ENCODE results near the gene THSD4.

The THSD4 gene

GRCh38 chr15:71780115-71780976 lies 665.1 kb downstream of the THSD4 start:
- no peaks in the 10 kb centered on the region for H3K27me3 Mint-ChIP-seq
- H3K4me3 Mint-ChIP-seq: no peak overlapping the region
- peaks cover 7% of the 10 kb centered on the region for H3K4me1 Mint-ChIP-seq (ENCODE audit: low read depth)
- H3K36me3 Mint-ChIP-seq (ENCODE audit: low read depth): no peaks in the 10 kb centered on the region
- H3K27ac Mint-ChIP-seq: no peak overlapping the region
- H3K9me3 Mint-ChIP-seq: no peaks in the 10 kb centered on the region
- intact Hi-C loops (cut with micrococcal nuclease): no loop called here

- H3K36me3 Mint-ChIP-seq (ENCODE audit: low read depth): no peaks in the 10 kb centered on the region
- intact Hi-C loops (cut with micrococcal nuclease): no loop called here
- H3K27ac Mint-ChIP-seq: no peak overlapping the region
- H3K4me1 Mint-ChIP-seq (ENCODE audit: low read depth): peaks cover 7% of the 10 kb centered on the region
- no peaks in the 10 kb centered on the region for H3K27me3 Mint-ChIP-seq
- H3K4me3 Mint-ChIP-seq: no peak overlapping the region
- no peaks in the 10 kb centered on the region for H3K9me3 Mint-ChIP-seq
Measured at GRCh38 chr15:71781179-71781964, 666.1 kb downstream of the THSD4 start.

- Mint-ChIP-seq H3K36me3 (ENCODE audit: low read depth) (no peaks in the 10 kb centered on the region), H3K27me3 (no peaks in the 10 kb centered on the region), H3K27ac (no peak overlapping the region), H3K4me3 (no peak overlapping the region), H3K4me1 (ENCODE audit: low read depth) (peaks cover 7% of the 10 kb centered on the region), H3K9me3 (no peaks in the 10 kb centered on the region)
- intact Hi-C loops (cut with micrococcal nuclease): no loop called here
Measured at GRCh38 chr15:71781965-71782265, 666.6 kb downstream of the THSD4 start.

GRCh38 chr15:71782422-71783165 lies 667.3 kb downstream of the THSD4 start:
- no peaks in the 10 kb centered on the region for H3K9me3 Mint-ChIP-seq
- no peak overlapping the region for H3K4me3 Mint-ChIP-seq
- no peaks in the 10 kb centered on the region for H3K36me3 Mint-ChIP-seq (ENCODE audit: low read depth)
- peaks cover 7% of the 10 kb centered on the region for H3K4me1 Mint-ChIP-seq (ENCODE audit: low read depth)
- H3K27me3 Mint-ChIP-seq: no peaks in the 10 kb centered on the region
- intact Hi-C loops (cut with micrococcal nuclease): no loop called here
- no peak overlapping the region for H3K27ac Mint-ChIP-seq

- no peaks in the 10 kb centered on the region for H3K36me3 Mint-ChIP-seq (ENCODE audit: low read depth)
- intact Hi-C loops (cut with micrococcal nuclease): loop anchor here (2.0 kb wide), 1 partner anchor 372 kb away; no protein-coding TSS in a partner anchor
- H3K27ac Mint-ChIP-seq: no peak overlapping the region
- H3K9me3 Mint-ChIP-seq: no peaks in the 10 kb centered on the region
- H3K27me3 Mint-ChIP-seq: peaks cover 2% of the 10 kb centered on the region
- H3K4me3 Mint-ChIP-seq: no peak overlapping the region
- H3K4me1 Mint-ChIP-seq (ENCODE audit: low read depth): peaks cover 7% of the 10 kb centered on the region
Measured at GRCh38 chr15:71784719-71785118, 669.4 kb downstream of the THSD4 start.

GRCh38 chr15:71785996-71786395 lies 670.7 kb downstream of the THSD4 start:
- Mint-ChIP-seq H3K27me3 (peaks cover 2% of the 10 kb centered on the region), H3K9me3 (no peaks in the 10 kb centered on the region), H3K4me1 (ENCODE audit: low read depth) (no peaks in the 10 kb centered on the region), H3K4me3 (no peak overlapping the region), H3K27ac (no peak overlapping the region), H3K36me3 (ENCODE audit: low read depth) (no peaks in the 10 kb centered on the region)
- intact Hi-C loops (cut with micrococcal nuclease): loop anchor here (2.0 kb wide), 1 partner anchor 371 kb away; no protein-coding TSS in a partner anchor

GRCh38 chr15:71786673-71787072 lies 671.4 kb downstream of the THSD4 start:
- no peak overlapping the region for H3K4me3 Mint-ChIP-seq
- no peaks in the 10 kb centered on the region for H3K4me1 Mint-ChIP-seq (ENCODE audit: low read depth)
- peaks cover 3% of the 10 kb centered on the region for H3K27me3 Mint-ChIP-seq
- H3K27ac Mint-ChIP-seq: no peak overlapping the region
- intact Hi-C loops (cut with micrococcal nuclease): no loop called here
- H3K9me3 Mint-ChIP-seq: no peaks in the 10 kb centered on the region
- H3K36me3 Mint-ChIP-seq (ENCODE audit: low read depth): no peaks in the 10 kb centered on the region

GRCh38 chr15:71788646-71789579 lies 673.6 kb downstream of the THSD4 start:
- H3K27ac Mint-ChIP-seq: no peak overlapping the region
- no peak overlapping the region for H3K4me3 Mint-ChIP-seq
- no peaks in the 10 kb centered on the region for H3K36me3 Mint-ChIP-seq (ENCODE audit: low read depth)
- peaks cover 6% of the 10 kb centered on the region for H3K27me3 Mint-ChIP-seq
- no peaks in the 10 kb centered on the region for H3K4me1 Mint-ChIP-seq (ENCODE audit: low read depth)
- intact Hi-C loops (cut with micrococcal nuclease): no loop called here
- no peaks in the 10 kb centered on the region for H3K9me3 Mint-ChIP-seq

GRCh38 chr15:71789616-71790015 lies 674.3 kb downstream of the THSD4 start:
- no peak overlapping the region for H3K4me3 Mint-ChIP-seq
- H3K27ac Mint-ChIP-seq: no peak overlapping the region
- H3K4me1 Mint-ChIP-seq (ENCODE audit: low read depth): no peaks in the 10 kb centered on the region
- H3K27me3 Mint-ChIP-seq: peaks cover 6% of the 10 kb centered on the region
- H3K9me3 Mint-ChIP-seq: no peaks in the 10 kb centered on the region
- H3K36me3 Mint-ChIP-seq (ENCODE audit: low read depth): no peaks in the 10 kb centered on the region
- intact Hi-C loops (cut with micrococcal nuclease): no loop called here

GRCh38 chr15:71790081-71790480 lies 674.8 kb downstream of the THSD4 start:
- Mint-ChIP-seq H3K27me3 (peaks cover 6% of the 10 kb centered on the region), H3K9me3 (no peaks in the 10 kb centered on the region), H3K27ac (no peak overlapping the region), H3K4me1 (ENCODE audit: low read depth) (no peaks in the 10 kb centered on the region), H3K4me3 (no peak overlapping the region), H3K36me3 (ENCODE audit: low read depth) (no peaks in the 10 kb centered on the region)
- intact Hi-C loops (cut with micrococcal nuclease): no loop called here

- Mint-ChIP-seq H3K36me3 (ENCODE audit: low read depth) (no peaks in the 10 kb centered on the region), H3K27ac (no peak overlapping the region), H3K9me3 (no peaks in the 10 kb centered on the region), H3K4me1 (ENCODE audit: low read depth) (no peaks in the 10 kb centered on the region), H3K27me3 (peaks cover 8% of the 10 kb centered on the region), H3K4me3 (no peak overlapping the region)
- intact Hi-C loops (cut with micrococcal nuclease): no loop called here
Measured at GRCh38 chr15:71791975-71792374, 676.7 kb downstream of the THSD4 start.

- intact Hi-C loops (cut with micrococcal nuclease): no loop called here
- Mint-ChIP-seq H3K27ac (no peak overlapping the region), H3K36me3 (ENCODE audit: low read depth) (no peaks in the 10 kb centered on the region), H3K27me3 (peaks cover 8% of the 10 kb centered on the region), H3K9me3 (no peaks in the 10 kb centered on the region), H3K4me1 (ENCODE audit: low read depth) (no peaks in the 10 kb centered on the region), H3K4me3 (no peak overlapping the region)
Measured at GRCh38 chr15:71792521-71792920, 677.2 kb downstream of the THSD4 start.

GRCh38 chr15:71798641-71799040 lies 683.4 kb downstream of the THSD4 start:
- Mint-ChIP-seq H3K4me3 (no peak overlapping the region), H3K27ac (no peak overlapping the region), H3K9me3 (no peaks in the 10 kb centered on the region), H3K36me3 (ENCODE audit: low read depth) (no peaks in the 10 kb centered on the region), H3K4me1 (ENCODE audit: low read depth) (no peaks in the 10 kb centered on the region), H3K27me3 (peaks cover 9% of the 10 kb centered on the region)
- intact Hi-C loops (cut with micrococcal nuclease): no loop called here
